OCI-LY3 (cell line): ENCODE results near the gene ATP2C2.

Experiments used
- CTCF ChIP-seq: fragments of 200-600, 300-600 bp; sonication (generic); IDR thresholded peaks from 2 replicates; pipeline ENCODE4 v1.5.1; 2014; ENCODE audit warnings: antibody characterized with exemption, low read length, low read depth
- EZH2phosphoT487 ChIP-seq: fragments of 200-600 bp; shearing (Covaris generic); IDR thresholded peaks from 2 replicates; pipeline ENCODE4 v1.6.1; 2018; ENCODE audit warnings: antibody characterized with exemption, mixed run types, low read depth

GRCh38 chr16:84471966-84472365 lies 103.6 kb downstream of the ATP2C2 start:
- TF ChIP-seq CTCF (no peak), EZH2phosphoT487 (no peak)
